Loucy (cell line): Measurements from ENCODE around the gene GPHN.

Experiments used
- CTCF ChIP-seq: fragments of 200-600 bp; sonication (generic); conservative IDR thresholded peaks from 2 replicates; pipeline ENCODE4 v1.5.1; 2014; ENCODE audit warnings: mild to moderate bottlenecking, antibody characterized with exemption, low read length
- EZH2phosphoT487 ChIP-seq: fragments of 200-600 bp; IDR thresholded peaks from 2 replicates; pipeline ENCODE4 v1.6.1; 2018; ENCODE audit warnings: antibody characterized with exemption, mild to moderate bottlenecking, moderate library complexity, borderline replicate concordance

- no peak for TF ChIP-seq CTCF
- no peak for TF ChIP-seq EZH2phosphoT487
These were observed 126.9 kb downstream of the GPHN start for GRCh38 chr14:66634876-66635275.
